Renal cortical epithelial cell (primary cell): Measurements from ENCODE around the gene SIRPG. TPM values are rescaled to one million over a fixed set of nuclear protein-coding genes. Genes with fewer than 3 reads are reported as not detected.
A peak's percentile ranks its signal among the peaks of the same experiment; 100 is the strongest.

Experiments
- DNase-seq: peaks from one replicate; pipeline ENCODE4 v3.0.0-alpha.2; 2011; ENCODE audit warnings: low read depth
- total RNA-seq: library from RNA; depleted of rRNA; stranded (reverse); fragments of >200 nt; gene quantifications from 2 replicates; pipeline ENCODE4 v1.2.3, GENCODE V29; 2014

SIRPG gene
- total RNA-seq, 1 donor from 2014 or later, result not detected

- DNase-seq, result no peak
Observed at GRCh38 chr20:1595333-1595732, 62.2 kb downstream of the SIRPG start.

GRCh38 chr20:1588533-1589460 is 68.8 kb downstream of the SIRPG start:
- DNase-seq, result peak; percentile 75

- DNase-seq, result peak; percentile 72
Observed at GRCh38 chr20:1587781-1588532, 69.6 kb downstream of the SIRPG start.

GRCh38 chr20:1579488-1579887 is 78.1 kb downstream of the SIRPG start:
- DNase-seq, result no peak

Other genes with a start within 250 kb of the SIRPG start
- 30.6 and 50.1 TPM in 2 replicates for gene NSFL1C, start 190.9 kb downstream of the SIRPG start, total RNA-seq
- gene SIRPB2, start 166.4 kb downstream of the SIRPG start, total RNA-seq, result not detected in 2 replicates
- not detected in 2 replicates for gene SIRPD, start 100.1 kb downstream of the SIRPG start, total RNA-seq
- 3.3 and 6.7 TPM in 2 replicates for gene SIRPB1, start 37.8 kb downstream of the SIRPG start, total RNA-seq
- 27.8 and 56.9 TPM in 2 replicates for gene SIRPA, start 237.6 kb upstream of the SIRPG start, total RNA-seq